ENCODE data around the gene RSU1.

Gene RSU1

DNA sequence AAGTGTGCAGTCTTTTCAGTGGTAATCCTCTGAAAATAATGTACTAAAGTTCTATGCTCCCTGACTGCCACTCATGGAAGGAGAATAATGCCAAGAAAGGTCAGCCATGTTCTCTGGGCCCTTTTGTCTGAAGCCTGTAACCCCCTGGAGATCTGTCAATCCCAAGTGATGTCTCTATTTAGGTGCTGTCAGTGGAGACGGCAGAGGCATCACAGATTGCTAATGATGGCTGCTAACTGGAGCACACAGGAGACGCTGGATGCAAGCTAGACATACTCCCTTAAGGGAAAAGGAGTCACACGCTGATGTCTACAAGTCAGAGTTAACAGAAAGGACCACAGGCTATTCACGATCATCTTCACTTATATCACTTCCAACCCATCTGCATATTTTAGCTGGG, 118.8 kb downstream of the RSU1 start:
- H3K36me3 ChIP-seq = peaks cover 0 to 7% (median 1%) of the 10 kb centered on the region in 3 donors
- no peaks in the 10 kb centered on the region for H3K4me1 ChIP-seq
- intact Hi-C loops (cut with DNase I; ENCODE audit: low total_unique reads) = no loop called here
- H3K9me3 ChIP-seq = no peaks in the 10 kb centered on the region
- DNase-seq = no peak
- no peak overlapping the region for H3K4me3 ChIP-seq
- no peak overlapping the region for H3K27ac ChIP-seq
- TF ChIP-seq, protein P1, sequence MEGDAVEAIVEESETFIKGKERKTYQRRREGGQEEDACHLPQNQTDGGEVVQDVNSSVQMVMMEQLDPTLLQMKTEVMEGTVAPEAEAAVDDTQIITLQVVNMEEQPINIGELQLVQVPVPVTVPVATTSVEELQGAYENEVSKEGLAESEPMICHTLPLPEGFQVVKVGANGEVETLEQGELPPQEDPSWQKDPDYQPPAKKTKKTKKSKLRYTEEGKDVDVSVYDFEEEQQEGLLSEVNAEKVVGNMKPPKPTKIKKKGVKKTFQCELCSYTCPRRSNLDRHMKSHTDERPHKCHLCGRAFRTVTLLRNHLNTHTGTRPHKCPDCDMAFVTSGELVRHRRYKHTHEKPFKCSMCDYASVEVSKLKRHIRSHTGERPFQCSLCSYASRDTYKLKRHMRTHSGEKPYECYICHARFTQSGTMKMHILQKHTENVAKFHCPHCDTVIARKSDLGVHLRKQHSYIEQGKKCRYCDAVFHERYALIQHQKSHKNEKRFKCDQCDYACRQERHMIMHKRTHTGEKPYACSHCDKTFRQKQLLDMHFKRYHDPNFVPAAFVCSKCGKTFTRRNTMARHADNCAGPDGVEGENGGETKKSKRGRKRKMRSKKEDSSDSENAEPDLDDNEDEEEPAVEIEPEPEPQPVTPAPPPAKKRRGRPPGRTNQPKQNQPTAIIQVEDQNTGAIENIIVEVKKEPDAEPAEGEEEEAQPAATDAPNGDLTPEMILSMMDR (IDR thresholded peaks at IDR 0.05) = no peak
- no peaks in the 10 kb centered on the region for H3K27me3 ChIP-seq

DNA sequence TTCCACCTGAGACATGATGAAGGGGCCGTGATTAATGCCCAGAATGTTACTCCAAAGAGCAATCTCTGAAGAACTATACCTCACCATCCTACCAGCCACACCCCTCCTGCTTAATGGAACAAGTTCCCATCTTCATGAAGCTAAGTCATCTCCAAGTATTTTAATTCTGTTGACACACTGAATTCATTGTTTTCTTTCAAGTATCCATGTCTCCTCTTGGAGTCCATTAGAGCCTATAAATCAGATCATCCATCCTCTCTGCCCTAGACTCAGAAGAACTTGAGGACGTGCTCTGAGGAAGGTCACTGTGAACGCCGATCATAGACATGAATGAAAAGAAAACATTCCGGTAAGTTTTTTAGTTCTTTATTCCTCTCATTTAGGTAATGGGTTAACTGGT, 126.8 kb downstream of the RSU1 start:
- H3K36me3 ChIP-seq = peaks cover 0 to 17% (median 9%) of the 10 kb centered on the region in 3 donors
- H3K27ac ChIP-seq = no peak overlapping the region
- no peak overlapping the region for H3K4me3 ChIP-seq
- DNase-seq = no peak
- no peaks in the 10 kb centered on the region for H3K4me1 ChIP-seq
- no peaks in the 10 kb centered on the region for H3K27me3 ChIP-seq
- H3K9me3 ChIP-seq = no peaks in the 10 kb centered on the region
- TF ChIP-seq, protein P1 (IDR thresholded peaks at IDR 0.05) = no peak
- intact Hi-C loops (cut with DNase I; ENCODE audit: low total_unique reads) = no loop called here

DNA sequence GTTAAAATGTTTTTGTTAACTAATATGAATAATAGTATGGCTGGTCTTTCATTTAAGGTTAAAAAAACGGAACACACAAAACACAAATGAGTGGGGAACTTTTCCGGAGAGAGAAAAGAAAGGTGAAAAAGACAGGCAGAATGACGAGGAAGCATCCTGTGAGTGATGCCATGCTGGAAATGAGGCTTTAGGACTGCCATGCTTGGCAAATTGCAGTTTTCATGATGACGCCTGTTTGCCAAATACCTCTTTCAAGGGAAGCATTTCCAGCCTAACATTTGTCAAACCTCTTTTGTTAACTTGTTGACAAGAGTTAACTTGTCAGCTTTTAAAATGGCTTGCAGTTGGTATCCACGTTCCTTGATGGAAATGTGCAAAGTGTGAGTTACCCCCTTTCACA, 127.5 kb downstream of the RSU1 start:
- intact Hi-C loops (cut with DNase I; ENCODE audit: low total_unique reads) = no loop called here
- TF ChIP-seq, protein P1 (IDR thresholded peaks at IDR 0.05) = no peak
- H3K27me3 ChIP-seq = no peaks in the 10 kb centered on the region
- no peaks in the 10 kb centered on the region for H3K4me1 ChIP-seq
- H3K9me3 ChIP-seq = no peaks in the 10 kb centered on the region
- H3K27ac ChIP-seq = no peak overlapping the region
- no peak for DNase-seq
- H3K4me3 ChIP-seq = no peak overlapping the region
- peaks cover 0 to 12% (median 9%) of the 10 kb centered on the region in 3 donors for H3K36me3 ChIP-seq

DNA sequence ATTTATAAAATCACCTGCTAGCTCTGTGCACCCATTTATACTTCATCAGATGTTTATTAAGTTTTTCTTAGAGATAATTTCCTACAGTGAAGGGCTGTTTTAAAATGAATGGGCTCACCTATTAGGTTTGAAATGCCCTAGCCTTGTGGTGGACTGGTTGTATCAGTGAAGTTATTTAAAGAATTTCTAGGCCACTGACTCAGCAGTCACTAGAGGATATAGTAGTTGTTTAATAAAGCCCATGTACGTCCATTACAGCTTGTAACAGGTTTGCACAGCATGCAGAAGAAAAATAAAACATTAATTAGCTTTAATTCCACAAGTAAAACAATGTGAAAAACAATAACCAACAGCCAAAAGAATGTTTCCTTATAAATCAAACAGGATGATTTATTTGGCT, 128.0 kb downstream of the RSU1 start:
- Histone ChIP-seq H3K27ac (no peak overlapping the region), H3K36me3 (peaks cover 0 to 12% (median 9%) of the 10 kb centered on the region in 3 donors), H3K4me1 (no peaks in the 10 kb centered on the region), H3K4me3 (no peak overlapping the region), H3K27me3 (no peaks in the 10 kb centered on the region), H3K9me3 (no peaks in the 10 kb centered on the region)
- intact Hi-C loops (cut with DNase I; ENCODE audit: low total_unique reads) = no loop called here
- no peak for DNase-seq
- TF ChIP-seq, protein P1 (IDR thresholded peaks at IDR 0.05) = no peak

DNA sequence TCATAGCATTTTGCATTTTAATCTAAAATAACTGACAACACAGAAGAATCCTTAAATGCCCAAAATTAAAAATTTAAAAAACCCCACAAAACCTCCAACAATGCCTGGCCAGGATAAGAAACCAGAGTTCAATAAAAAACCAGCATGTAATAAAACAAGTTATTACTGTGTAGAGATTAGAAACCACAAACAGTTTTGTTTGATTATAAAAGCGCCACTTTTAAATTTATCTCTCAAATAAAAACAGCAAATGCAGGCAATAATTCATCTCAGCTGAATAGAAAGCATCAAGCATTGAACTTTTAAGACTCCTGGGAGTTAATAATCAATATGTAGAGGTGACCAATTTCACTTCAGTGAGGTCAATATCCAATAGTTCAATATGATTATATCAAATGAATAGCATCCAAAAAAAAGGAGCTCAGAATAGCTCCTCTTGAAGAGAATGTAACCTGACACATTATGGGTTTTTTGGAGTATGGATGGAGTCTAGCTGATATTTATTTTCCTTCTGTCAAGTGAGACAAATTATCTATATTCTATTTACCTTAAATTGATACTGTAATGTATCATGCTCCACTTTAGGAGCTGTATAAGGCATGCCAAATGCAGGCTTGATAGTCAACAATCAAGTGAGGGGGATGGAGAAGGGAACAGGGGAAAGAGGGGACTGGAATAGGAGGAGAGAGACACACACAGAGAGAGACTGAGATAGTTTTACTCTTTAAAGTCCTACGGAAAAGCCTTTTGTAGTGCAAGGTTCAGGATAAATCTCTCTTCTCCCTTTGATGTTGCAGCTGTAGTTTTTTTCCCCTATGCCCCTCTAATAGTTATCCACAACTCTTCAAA, 130.9 kb downstream of the RSU1 start:
- intact Hi-C loops (cut with DNase I; ENCODE audit: low total_unique reads) = no loop called here
- TF ChIP-seq, protein P1 (IDR thresholded peaks at IDR 0.05) = no peak
- Histone ChIP-seq H3K4me1 (no peaks in the 10 kb centered on the region), H3K4me3 (no peak overlapping the region), H3K36me3 (peaks cover 0 to 3% (median 0%) of the 10 kb centered on the region in 3 donors), H3K27me3 (no peaks in the 10 kb centered on the region), H3K9me3 (no peaks in the 10 kb centered on the region), H3K27ac (no peak overlapping the region)
- DNase-seq = no peak

Measured in tibial artery (tissue), 4 donors.